Adrenal gland (tissue), 5 donors: ENCODE data around the gene ABCA10.

Source experiments
- POLR2A ChIP-seq, 2 donors: fragments of 450-650 bp; IDR thresholded peaks; one replicate each; pipeline ENCODE4 v1.6.1; 2017; ENCODE audit warnings: antibody characterized with exemption in 2 of 2, mild to moderate bottlenecking in 2 of 2, moderate library complexity in 1 of 2
- TF ChIP-seq, protein P1 (sequence below), 6 experiments: fragments of 450-650 bp in 4 of 6; fragments of 200-600 bp in 2 of 6; sonication (generic) in 1 of 6; IDR thresholded peaks; 1 replicate in 5 of 6; 2 replicates in 1 of 6; pipeline versions ENCODE4 v1.5.1 to v1.8.0; 2016 to 2021; ENCODE audit warnings: antibody characterized with exemption in 6 of 6, mild to moderate bottlenecking in 2 of 6, moderate library complexity in 1 of 6
- donor health status: DM: no; HTN: no; CAD: no.

- TF ChIP-seq, protein P1, sequence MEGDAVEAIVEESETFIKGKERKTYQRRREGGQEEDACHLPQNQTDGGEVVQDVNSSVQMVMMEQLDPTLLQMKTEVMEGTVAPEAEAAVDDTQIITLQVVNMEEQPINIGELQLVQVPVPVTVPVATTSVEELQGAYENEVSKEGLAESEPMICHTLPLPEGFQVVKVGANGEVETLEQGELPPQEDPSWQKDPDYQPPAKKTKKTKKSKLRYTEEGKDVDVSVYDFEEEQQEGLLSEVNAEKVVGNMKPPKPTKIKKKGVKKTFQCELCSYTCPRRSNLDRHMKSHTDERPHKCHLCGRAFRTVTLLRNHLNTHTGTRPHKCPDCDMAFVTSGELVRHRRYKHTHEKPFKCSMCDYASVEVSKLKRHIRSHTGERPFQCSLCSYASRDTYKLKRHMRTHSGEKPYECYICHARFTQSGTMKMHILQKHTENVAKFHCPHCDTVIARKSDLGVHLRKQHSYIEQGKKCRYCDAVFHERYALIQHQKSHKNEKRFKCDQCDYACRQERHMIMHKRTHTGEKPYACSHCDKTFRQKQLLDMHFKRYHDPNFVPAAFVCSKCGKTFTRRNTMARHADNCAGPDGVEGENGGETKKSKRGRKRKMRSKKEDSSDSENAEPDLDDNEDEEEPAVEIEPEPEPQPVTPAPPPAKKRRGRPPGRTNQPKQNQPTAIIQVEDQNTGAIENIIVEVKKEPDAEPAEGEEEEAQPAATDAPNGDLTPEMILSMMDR (IDR thresholded peaks at IDR 0.05): no peak
- no peak for TF ChIP-seq POLR2A (IDR thresholded peaks at IDR 0.05)
Observed at GRCh38 chr17:69230939-69231338, 2.3 kb upstream of the ABCA10 start.
